ENCODE measurements around the gene ARAP2. TPM values are rescaled to one million over a fixed set of nuclear protein-coding genes. Genes with fewer than 3 reads are reported as not detected.

ARAP2 gene
- total RNA-seq, 4 donors from 2014 or later = 12.4 to 23.4 (median 14.4) TPM

DNA sequence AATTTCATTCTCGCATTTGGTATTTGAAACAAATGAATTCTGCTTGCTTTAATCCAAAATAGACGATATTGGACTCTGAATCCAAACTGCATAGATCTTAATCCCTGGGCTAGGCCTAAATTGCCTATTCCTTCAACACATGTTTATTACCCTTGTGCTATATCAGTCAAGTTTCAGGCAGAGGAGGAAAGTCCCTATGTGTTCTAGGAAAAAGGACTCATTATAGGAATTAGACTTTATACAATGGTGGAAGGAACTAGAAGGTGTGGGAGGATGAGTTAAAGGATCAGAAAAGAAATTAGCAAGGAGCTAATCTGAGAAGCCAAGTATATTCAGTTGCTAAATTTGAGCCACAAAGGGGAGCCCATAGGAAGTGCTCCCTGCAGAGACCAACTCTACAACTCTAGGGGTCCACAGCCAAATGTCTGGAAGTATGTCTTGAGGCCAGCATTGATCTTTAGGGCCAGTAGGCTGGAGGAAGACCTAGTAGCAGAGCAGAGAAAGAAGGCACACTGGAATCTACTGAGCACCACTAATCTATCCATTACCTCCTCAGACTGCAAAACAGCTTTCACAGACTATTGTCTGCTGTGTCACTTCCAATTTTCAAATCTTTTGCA, 20.0 kb upstream of the ARAP2 start:
- no peak for ATAC-seq
- TF ChIP-seq POLR2AphosphoS5 (IDR thresholded peaks at IDR 0.05) (no peak), EP300 (IDR thresholded peaks at IDR 0.05) (no peak), POLR2A (IDR thresholded peaks at IDR 0.05) (no peak)
- TF ChIP-seq, protein P1, sequence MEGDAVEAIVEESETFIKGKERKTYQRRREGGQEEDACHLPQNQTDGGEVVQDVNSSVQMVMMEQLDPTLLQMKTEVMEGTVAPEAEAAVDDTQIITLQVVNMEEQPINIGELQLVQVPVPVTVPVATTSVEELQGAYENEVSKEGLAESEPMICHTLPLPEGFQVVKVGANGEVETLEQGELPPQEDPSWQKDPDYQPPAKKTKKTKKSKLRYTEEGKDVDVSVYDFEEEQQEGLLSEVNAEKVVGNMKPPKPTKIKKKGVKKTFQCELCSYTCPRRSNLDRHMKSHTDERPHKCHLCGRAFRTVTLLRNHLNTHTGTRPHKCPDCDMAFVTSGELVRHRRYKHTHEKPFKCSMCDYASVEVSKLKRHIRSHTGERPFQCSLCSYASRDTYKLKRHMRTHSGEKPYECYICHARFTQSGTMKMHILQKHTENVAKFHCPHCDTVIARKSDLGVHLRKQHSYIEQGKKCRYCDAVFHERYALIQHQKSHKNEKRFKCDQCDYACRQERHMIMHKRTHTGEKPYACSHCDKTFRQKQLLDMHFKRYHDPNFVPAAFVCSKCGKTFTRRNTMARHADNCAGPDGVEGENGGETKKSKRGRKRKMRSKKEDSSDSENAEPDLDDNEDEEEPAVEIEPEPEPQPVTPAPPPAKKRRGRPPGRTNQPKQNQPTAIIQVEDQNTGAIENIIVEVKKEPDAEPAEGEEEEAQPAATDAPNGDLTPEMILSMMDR (IDR thresholded peaks at IDR 0.05) = no peak
- 80 to 82% methylated on average over 1 to 2 of the region's 2 CpGs for WGBS, 2 donors (ENCODE audit: low coverage in 1 of 2)

DNA sequence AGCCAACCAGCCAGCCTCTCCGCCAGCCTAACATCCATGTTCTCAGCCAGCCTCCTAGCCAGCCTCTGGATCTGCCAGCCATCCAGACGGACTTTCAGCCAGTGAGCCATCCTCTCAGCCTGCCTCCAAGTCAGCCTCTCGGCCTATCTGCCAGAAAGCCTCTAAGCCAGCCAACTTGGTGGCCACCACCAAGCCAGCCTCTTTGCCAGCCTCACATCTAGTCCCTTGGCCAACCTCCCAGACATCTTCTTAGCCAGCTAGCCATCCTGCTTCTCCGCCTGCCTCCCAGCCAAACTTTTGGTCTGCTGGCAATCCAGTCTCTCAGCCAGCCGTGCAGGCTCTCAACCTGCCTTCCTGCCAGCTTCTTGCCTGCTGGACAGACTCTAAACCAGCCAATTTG, 16.4 kb upstream of the ARAP2 start:
- no peaks in the 10 kb centered on the region for H3K9me3 ChIP-seq
- H3K4me1 ChIP-seq = no peaks in the 10 kb centered on the region
- no peak overlapping the region for H3K27ac ChIP-seq
- H3K36me3 ChIP-seq = no peaks in the 10 kb centered on the region
- 78 to 83% methylated on average over 3 to 5 of the region's 5 CpGs for WGBS, 2 donors (ENCODE audit: low coverage in 1 of 2)
- ATAC-seq = no peak
- TF ChIP-seq EP300 (IDR thresholded peaks at IDR 0.05) (no peak), POLR2AphosphoS5 (IDR thresholded peaks at IDR 0.05) (no peak), POLR2A (IDR thresholded peaks at IDR 0.05) (no peak)
- TF ChIP-seq, protein P1 (IDR thresholded peaks at IDR 0.05) = no peak
- H3K27me3 ChIP-seq = no peaks in the 10 kb centered on the region
- no peak overlapping the region for H3K4me3 ChIP-seq

More for the DNA sequence above, 20.0 kb upstream of the ARAP2 start:
- Histone ChIP-seq H3K9me3 (no peaks in the 10 kb centered on the region), H3K4me3 (no peak overlapping the region), H3K36me3 (no peaks in the 10 kb centered on the region), H3K27ac (no peak overlapping the region), H3K4me1 (no peaks in the 10 kb centered on the region), H3K27me3 (no peaks in the 10 kb centered on the region)

DNA sequence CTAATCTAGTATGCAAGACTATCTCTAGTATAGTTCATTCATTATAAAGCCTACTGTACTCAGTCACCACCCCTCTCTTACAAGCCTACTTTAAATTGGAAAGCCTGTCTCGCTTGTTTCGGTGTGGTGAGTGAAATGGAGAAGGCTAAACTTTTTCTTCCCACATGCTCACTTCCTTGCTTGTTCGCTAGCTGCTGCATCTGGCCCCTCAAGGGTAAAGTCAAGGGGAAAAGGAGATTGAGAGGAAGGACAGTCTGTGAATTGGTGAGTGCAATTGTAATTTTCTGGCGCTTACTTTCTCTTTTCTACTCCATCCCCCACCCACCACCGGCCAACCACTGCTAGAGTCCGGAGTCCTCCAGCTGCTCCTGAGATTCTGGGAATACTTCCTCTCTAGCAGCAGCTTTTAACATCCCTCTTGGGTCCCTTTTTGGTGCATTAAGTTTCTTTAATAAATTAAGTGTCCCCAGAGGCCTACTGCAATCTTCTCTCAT, 12.1 kb upstream of the ARAP2 start:
- no peak for ATAC-seq

DNA sequence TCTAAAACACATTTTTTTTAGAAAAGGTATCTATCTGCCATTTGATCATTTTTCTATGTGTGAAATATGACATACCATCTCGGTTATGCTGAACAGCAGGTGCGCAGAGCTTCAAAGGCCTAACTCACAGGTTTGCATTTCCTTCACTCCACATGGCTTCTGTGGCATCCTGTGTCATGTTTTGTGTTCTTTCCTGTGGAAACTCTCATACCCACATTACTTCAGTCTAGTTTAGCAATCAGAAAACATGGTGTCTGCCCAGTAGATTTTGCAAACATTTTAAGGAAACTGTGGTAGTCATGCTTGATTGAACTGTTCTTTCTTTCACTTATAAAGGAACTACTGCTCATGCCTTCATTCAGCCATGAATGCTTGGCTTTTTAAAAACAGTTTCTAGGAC, 11.3 kb upstream of the ARAP2 start:
- H3K4me3 ChIP-seq = no peak overlapping the region
- no peak for ATAC-seq
- no peaks in the 10 kb centered on the region for H3K9me3 ChIP-seq
- no peak overlapping the region for H3K27ac ChIP-seq
- no peaks in the 10 kb centered on the region for H3K27me3 ChIP-seq
- H3K4me1 ChIP-seq = no peaks in the 10 kb centered on the region
- TF ChIP-seq EP300 (IDR thresholded peaks at IDR 0.05) (no peak), POLR2A (IDR thresholded peaks at IDR 0.05) (no peak), POLR2AphosphoS5 (IDR thresholded peaks at IDR 0.05) (no peak)
- TF ChIP-seq, protein P1 (IDR thresholded peaks at IDR 0.05) = no peak
- 40 to 80% methylated on average over 1 to 2 of the region's 2 CpGs for WGBS, 2 donors (ENCODE audit: low coverage in 1 of 2)
- no peaks in the 10 kb centered on the region for H3K36me3 ChIP-seq

More for the DNA sequence above, 12.1 kb upstream of the ARAP2 start:
- WGBS, 2 donors (ENCODE audit: low coverage in 1 of 2) = 52 to 62% methylated on average over 5 to 6 of the region's 6 CpGs
- no peaks in the 10 kb centered on the region for H3K27me3 ChIP-seq
- no peaks in the 10 kb centered on the region for H3K9me3 ChIP-seq
- H3K4me3 ChIP-seq = no peak overlapping the region
- no peaks in the 10 kb centered on the region for H3K4me1 ChIP-seq
- no peak overlapping the region for H3K27ac ChIP-seq
- no peak for TF ChIP-seq EP300 (IDR thresholded peaks at IDR 0.05)
- TF ChIP-seq, protein P1 (IDR thresholded peaks at IDR 0.05) = no peak
- no peak for TF ChIP-seq POLR2A (IDR thresholded peaks at IDR 0.05)
- H3K36me3 ChIP-seq = no peaks in the 10 kb centered on the region

DNA sequence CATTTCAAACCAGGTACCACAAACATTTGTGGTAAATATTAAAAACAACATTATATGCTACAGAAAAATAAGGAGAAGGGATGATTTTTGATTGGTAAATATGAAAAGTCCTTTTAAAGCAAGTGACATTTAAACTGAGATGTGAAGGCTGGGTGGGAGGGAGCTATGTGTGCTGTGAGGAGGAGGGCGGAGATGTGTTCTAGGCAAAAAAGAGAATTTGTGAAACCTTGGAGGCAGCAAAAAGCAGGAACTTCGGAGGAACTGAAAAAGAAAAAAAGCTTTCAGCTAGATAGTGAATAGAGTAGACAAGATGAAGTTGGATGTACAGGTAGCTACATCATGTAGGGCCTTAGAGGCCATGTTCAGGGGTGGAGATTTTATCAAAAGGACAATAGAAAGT, 10.1 kb upstream of the ARAP2 start:
- TF ChIP-seq EP300 (IDR thresholded peaks at IDR 0.05) (no peak), POLR2A (IDR thresholded peaks at IDR 0.05) (no peak), POLR2AphosphoS5 (IDR thresholded peaks at IDR 0.05) (no peak)
- TF ChIP-seq, protein P1 (IDR thresholded peaks at IDR 0.05) = no peak
- Histone ChIP-seq H3K4me3 (no peak overlapping the region), H3K4me1 (no peaks in the 10 kb centered on the region), H3K9me3 (no peaks in the 10 kb centered on the region), H3K36me3 (no peaks in the 10 kb centered on the region), H3K27ac (no peak overlapping the region), H3K27me3 (peaks cover 4% of the 10 kb centered on the region)
- ATAC-seq = no peak
- 73 to 100% methylated on average over 2 of the region's 2 CpGs for WGBS, 2 donors (ENCODE audit: low coverage in 1 of 2)

All from gastroesophageal sphincter (tissue), 4 donors.